Neutrophil (primary cell): ENCODE measurements around the gene CD81.

Experiments used
- H3K27ac ChIP-seq: fragments of 200-600 bp; sonication (generic); 2 replicates; pipeline ENCODE4 v1.5.1; 2016; ENCODE audit warnings: mild to moderate bottlenecking, moderate library complexity
- H3K27me3 ChIP-seq: fragments of 200-600 bp; sonication (generic); 2 replicates; pipeline ENCODE4 v1.6.0; 2016; ENCODE audit warnings: mild to moderate bottlenecking
- H3K36me3 ChIP-seq: fragments of 200-600 bp; sonication (generic); 2 replicates; pipeline ENCODE4 v1.5.1; 2017
- H3K4me1 ChIP-seq, 2 experiments: fragments of 200-600 bp in 1 of 2; sonication (generic) in 1 of 2; 1 replicate in 1 of 2; 2 replicates in 1 of 2; pipeline versions ENCODE4 v1.5.1 to v1.6.1; 2013 to 2016; ENCODE audit warnings: low read depth in 1 of 2, low read length in 1 of 2, mild to moderate bottlenecking in 1 of 2, moderate library complexity in 1 of 2; ENCODE audit not compliant: control insufficient read depth in 1 of 2, insufficient read depth in 1 of 2
- H3K4me3 ChIP-seq, 2 experiments: fragments of 200-600 bp in 1 of 2; sonication (generic) in 1 of 2; 1 replicate in 1 of 2; 2 replicates in 1 of 2; pipeline ENCODE4 v1.5.1; 2013 to 2016; ENCODE audit warnings: low read depth in 1 of 2, low read length in 1 of 2, mild to moderate bottlenecking in 1 of 2, moderate library complexity in 1 of 2
- H3K9me3 ChIP-seq: fragments of 200-600 bp; sonication (generic); 2 replicates; pipeline ENCODE4 v1.5.1; 2016
- CTCF ChIP-seq: fragments of 200-600 bp; sonication (generic); IDR thresholded peaks from 2 replicates; pipeline ENCODE4 v1.5.1; 2016; ENCODE audit warnings: antibody characterized with exemption

Gene CD81

GRCh38 chr11:2443881-2444820 is 67.0 kb downstream of the CD81 start, which contains the start of gene TRPM5:
TSS of gene TRPM5 (minus strand) at chr11:2444514. CDS start at chr11:2423036, 21,478 bp downstream.
- H3K36me3 ChIP-seq, result no peaks in the 10 kb centered on the region
- H3K27me3 ChIP-seq, result peaks cover 54% of the 10 kb centered on the region
- H3K4me3 ChIP-seq, result peak within 1 kb of the TSS; percentile 84 to 86
- H3K27ac ChIP-seq, result peak within 1 kb of the TSS; percentile 93
- no peak for TF ChIP-seq CTCF
- H3K9me3 ChIP-seq, result no peaks in the 10 kb centered on the region
- H3K4me1 ChIP-seq, result peaks cover 42 to 43% of the 10 kb centered on the region in 2 experiments

- no peaks in the 10 kb centered on the region for H3K9me3 ChIP-seq
- peaks cover 42 to 43% of the 10 kb centered on the region in 2 experiments for H3K4me1 ChIP-seq
- no peak for TF ChIP-seq CTCF
- peak within 1 kb of the TSS; percentile 93 for H3K27ac ChIP-seq
- peaks cover under 1% of the 10 kb centered on the region for H3K36me3 ChIP-seq
- peaks cover 45% of the 10 kb centered on the region for H3K27me3 ChIP-seq
- H3K4me3 ChIP-seq, result peak within 1 kb of the TSS; percentile 84 to 86
These were observed 68.0 kb downstream of the CD81 start, which contains the start of gene KCNQ1 for GRCh38 chr11:2444821-2445745. TSS of gene KCNQ1 (plus strand) at chr11:2445008. CDS start at chr11:2445099, 91 bp downstream.

DNA sequence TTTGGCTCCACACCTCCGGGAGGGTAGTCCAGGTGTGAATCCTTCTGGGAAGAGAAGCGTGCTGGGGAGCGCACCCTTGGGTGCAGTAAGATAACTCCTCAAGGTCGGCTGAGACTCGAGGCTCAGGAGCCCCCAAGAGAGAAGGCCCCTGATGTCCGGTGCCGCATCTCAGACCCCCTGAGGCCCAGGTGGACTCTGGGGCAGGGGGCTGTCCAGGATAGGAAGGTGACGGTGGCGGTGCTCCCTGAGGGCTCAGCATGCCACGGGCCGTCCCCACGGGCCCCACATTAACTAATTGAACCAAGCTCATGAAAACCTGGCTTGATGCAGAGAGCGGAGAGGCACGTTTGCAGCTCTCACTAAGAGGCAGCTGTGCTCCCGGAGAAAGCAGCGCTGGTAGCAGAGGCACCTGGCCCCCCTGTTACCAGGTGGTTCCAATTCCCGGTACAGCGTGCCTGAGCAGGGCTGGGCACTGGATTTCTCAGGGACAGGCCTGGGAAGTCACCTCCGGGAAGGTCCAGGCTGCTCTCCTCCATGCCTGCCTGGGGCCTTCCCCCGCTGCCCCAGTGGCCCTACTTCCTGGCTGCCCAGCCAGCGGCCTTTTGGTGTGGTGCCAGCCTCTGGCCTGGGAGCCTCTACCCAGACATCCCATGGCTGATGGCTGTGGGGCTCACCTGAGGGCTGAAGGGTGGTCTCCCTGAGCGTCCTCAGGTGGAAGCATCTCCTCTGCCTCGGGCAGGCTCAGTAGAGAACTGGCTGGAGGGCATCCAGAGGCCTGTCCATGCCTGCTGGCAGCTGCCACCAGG is 68.8 kb downstream of the CD81 start:
- no peaks in the 10 kb centered on the region for H3K9me3 ChIP-seq
- peaks cover 41% of the 10 kb centered on the region for H3K27me3 ChIP-seq
- peaks cover 42 to 43% of the 10 kb centered on the region in 2 experiments for H3K4me1 ChIP-seq
- no peak for TF ChIP-seq CTCF
- H3K4me3 ChIP-seq, result peak overlapping the region; percentile 84 to 86
- H3K36me3 ChIP-seq, result peaks cover 6% of the 10 kb centered on the region
- peak overlapping the region; percentile 93 for H3K27ac ChIP-seq

DNA sequence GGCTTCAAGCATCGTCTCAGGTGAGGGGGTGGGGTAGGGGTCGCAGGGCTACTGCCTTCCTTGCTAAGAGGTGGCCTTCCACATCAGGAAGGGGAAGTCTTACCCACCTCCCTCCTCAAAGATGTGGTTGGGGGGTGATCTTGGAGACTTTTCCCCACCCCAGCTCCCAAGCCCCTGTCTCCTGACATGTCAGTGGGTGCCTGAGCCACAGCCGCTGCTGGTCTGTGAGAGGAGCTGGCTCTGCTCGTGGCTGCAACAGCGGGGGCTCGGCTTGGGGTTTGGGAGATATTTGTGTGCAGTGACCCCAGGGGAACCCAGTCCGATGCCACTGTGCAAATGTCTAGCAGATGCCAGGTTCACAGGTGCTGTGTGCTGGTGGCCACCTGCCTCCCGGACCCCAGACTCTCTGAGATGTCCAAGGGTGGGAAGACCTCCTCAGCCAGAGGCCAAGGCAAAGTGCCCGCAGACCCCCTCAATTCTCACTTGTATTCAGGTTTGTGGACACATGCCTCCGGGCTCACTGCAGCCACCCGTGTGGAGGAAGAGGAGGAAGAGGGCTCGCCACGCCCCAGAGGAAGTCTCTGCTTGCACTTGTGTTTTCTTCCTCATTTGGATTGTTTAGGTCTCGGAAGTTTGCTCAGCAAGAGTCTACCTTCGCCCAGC is 69.6 kb downstream of the CD81 start:
- Histone ChIP-seq H3K27me3 (peaks cover 33% of the 10 kb centered on the region), H3K4me1 (peaks cover 42 to 43% of the 10 kb centered on the region in 2 experiments), H3K36me3 (peaks cover 6% of the 10 kb centered on the region), H3K4me3 (peak overlapping the region; percentile 84 to 86), H3K27ac (peak overlapping the region; percentile 93), H3K9me3 (no peaks in the 10 kb centered on the region)
- no peak for TF ChIP-seq CTCF
